Omental fat pad (tissue), 4 donors: Measurements from ENCODE around the gene IKBKG. TPM values are rescaled to one million over a fixed set of nuclear protein-coding genes. Genes with fewer than 3 reads are reported as not detected.

Experiments used
- ATAC-seq: fragments of 150-250 bp; one replicate; pipeline ENCODE4 v1.9.1; 2016; ENCODE audit warnings: mild to moderate bottlenecking, moderate library complexity; ENCODE audit not compliant: low FRiP score
- DNase-seq: peaks from one replicate; pipeline ENCODE4 v3.0.0-alpha.2; 2019; ENCODE audit warnings: low spot score
- CTCF ChIP-seq, 3 donors: fragments of 450-650 bp; IDR thresholded peaks; one replicate each; pipeline ENCODE4 v1.5.1; 2016 to 2017; ENCODE audit warnings: antibody characterized with exemption in 3 of 3, mild to moderate bottlenecking in 3 of 3, moderate library complexity in 2 of 3
- total RNA-seq, 4 donors: library from RNA; depleted of rRNA; stranded (reverse); fragments of >200 nt; gene quantifications; one replicate each; pipeline ENCODE4 v1.1.0, GENCODE V29; 2016

Gene IKBKG
- total RNA-seq, 4 donors from 2014 or later = 7.5 to 15.4 (median 12.3) TPM

GRCh38 chrX:154540897-154541535 lies 6.4 kb upstream of the IKBKG start:
- TF ChIP-seq CTCF (IDR thresholded peaks at IDR 0.05) = no peak
- no peak for DNase-seq
- ATAC-seq = no peak

GRCh38 chrX:154541589-154541895 lies 5.9 kb upstream of the IKBKG start:
- no peak for TF ChIP-seq CTCF (IDR thresholded peaks at IDR 0.05)
- ATAC-seq (no peak), DNase-seq (no peak)

GRCh38 chrX:154541896-154542722 lies 5.3 kb upstream of the IKBKG start:
- TF ChIP-seq CTCF (IDR thresholded peaks at IDR 0.05) = no peak
- ATAC-seq (peak; percentile 56), DNase-seq (peak; percentile 86)

GRCh38 chrX:154542723-154543424 lies 4.5 kb upstream of the IKBKG start:
- ATAC-seq = no peak
- no peak for TF ChIP-seq CTCF (IDR thresholded peaks at IDR 0.05)

GRCh38 chrX:154545673-154546274 lies 1.6 kb upstream of the IKBKG start:
- no peak for TF ChIP-seq CTCF (IDR thresholded peaks at IDR 0.05)
- no peak for ATAC-seq
- no peak for DNase-seq

More at GRCh38 chrX:154542723-154543424, 4.5 kb upstream of the IKBKG start:
- no peak for DNase-seq

- ATAC-seq (peak; percentile 57), DNase-seq (no peak)
- no peak for TF ChIP-seq CTCF (IDR thresholded peaks at IDR 0.05)
These were observed 821 bp upstream of the IKBKG start, which contains the start of gene G6PD for GRCh38 chrX:154546354-154547244. TSS of gene G6PD (minus strand) at chrX:154546846. CDS start at chrX:154546155, 691 bp downstream.
